HG02885 (cell line): ENCODE data around the gene RBX1.
"Not testable (repeated sequence)": the region's sequence is repeated elsewhere in the genome, so short reads cannot be mapped to it uniquely, and the experiment has no call there.

ENCODE experiments used
- ATAC-seq: cut with Tn5 transposase; IDR thresholded peaks from one replicate; pipeline ENCODE4 v1.9.1; 2021; ENCODE audit warnings: mild to moderate bottlenecking; ENCODE audit not compliant: unreplicated experiment, poor library complexity

RBX1 gene

DNA sequence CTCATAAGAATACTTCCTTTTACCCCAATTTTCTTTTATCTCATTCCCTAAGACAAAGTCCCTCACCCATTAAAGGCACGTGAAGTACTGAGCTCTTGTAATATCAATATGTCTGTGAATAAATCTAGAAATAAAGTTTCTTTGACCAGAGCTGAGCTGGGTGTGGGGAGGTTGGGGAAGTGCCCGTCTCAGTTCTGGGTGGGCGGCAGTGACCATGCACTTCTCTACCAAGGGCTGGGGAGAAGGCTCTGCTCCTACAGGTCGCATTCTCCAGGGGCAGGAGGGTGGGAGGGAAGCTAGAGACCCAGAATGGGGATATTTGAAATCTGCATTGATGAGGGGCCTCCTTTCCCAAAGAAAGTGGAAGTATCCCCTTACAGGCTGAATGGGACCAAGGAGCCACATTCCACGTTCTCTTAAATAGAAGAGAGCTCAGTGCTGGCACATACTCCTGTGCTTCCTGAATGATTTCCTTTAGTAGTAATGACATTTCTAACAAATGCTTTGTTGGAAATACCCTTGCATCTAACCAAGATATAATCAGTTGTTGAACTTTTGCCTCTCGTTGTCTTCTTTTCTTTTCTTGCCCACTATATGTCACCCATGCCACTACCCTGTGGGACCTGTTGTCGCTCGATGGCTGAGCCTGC is 16.1 kb downstream of the RBX1 start:
- no peak for ATAC-seq

- no peak for ATAC-seq
These were observed 21.4 kb downstream of the RBX1 start for GRCh38 chr22:40972587-40972986.

GRCh38 chr22:40973144-40973543 is 22.0 kb downstream of the RBX1 start:
- no peak for ATAC-seq

DNA sequence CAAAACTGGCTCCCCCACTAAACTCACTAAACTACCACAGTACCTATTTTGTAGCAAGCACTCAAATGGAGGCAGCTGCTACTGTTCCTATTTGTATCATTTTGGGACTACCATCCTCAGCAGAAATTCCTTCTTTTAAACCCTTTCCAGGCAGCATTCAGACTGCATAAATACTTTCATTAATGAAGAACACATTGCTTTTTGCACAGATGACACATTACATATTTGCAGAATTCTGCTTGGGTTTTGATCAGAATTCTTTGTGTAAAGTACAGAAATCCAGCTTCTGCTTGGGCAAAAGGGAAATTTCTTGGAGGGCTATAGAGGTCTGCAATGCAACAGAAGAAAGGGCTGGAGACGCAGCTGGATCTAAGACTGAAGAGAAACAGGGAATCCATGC is 24.2 kb downstream of the RBX1 start:
- ATAC-seq = no peak

DNA sequence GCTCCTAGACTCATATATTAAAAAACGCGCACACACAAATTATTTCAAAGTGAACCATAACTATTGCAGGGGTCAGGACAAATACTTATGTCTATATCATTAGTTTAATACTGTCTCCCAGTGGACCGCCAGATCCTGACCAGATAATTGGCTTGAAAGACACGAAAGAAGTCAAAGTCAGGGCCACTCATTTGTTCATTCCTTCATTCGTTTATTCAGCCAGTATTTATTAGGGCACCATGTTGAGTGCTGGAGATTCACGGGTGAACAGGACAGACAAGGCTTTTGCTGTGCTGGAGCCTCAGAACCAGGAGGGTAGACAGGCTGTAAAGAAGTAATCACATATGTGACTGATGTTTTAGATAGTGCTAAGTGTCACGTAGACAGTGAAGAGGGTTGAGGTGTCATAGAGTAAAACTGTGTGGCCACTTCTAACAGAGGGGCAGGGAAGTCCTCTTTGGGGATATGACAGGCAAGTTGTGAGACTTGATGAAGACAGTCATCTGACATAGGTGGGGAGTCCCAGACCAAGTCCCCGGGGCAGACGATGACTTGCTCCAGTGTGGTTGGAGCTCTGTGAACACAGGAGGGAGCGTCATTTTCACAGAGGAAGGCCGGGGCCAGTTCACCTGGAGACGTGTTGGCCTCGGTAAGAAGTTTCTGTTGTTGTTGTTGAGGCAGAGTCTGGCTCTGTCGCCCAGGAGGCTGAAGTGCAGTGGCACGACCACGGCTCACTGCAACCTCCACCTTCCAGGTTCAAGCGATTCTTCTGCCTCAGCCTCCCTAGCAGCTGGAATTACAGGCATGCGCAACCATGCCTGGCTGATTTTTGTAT is 25.9 kb downstream of the RBX1 start:
- no peak for ATAC-seq

- no peak for ATAC-seq
These were observed 28.0 kb downstream of the RBX1 start for GRCh38 chr22:40979198-40979597.

DNA sequence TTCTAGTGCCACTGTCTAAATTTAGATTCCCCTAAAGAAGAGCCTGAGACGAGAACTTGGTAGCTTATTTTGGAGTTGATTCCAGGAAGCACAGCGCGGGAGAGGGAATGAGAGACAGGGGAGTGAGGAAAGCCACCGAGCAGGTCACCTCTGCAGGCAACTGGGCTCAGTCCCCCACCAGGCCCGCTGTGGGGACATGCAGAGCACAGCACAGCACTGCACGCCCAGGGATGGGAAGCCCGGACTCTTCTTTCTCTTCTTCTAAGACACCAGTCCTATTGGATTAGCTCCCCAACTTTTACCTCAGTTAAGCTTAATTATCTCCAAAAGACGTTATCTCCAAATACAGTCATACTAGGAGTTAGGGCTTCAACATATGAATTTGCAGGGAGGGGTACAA is 28.7 kb downstream of the RBX1 start:
- no peak for ATAC-seq

GRCh38 chr22:40982482-40983385 is 31.6 kb downstream of the RBX1 start:
- no peak for ATAC-seq

DNA sequence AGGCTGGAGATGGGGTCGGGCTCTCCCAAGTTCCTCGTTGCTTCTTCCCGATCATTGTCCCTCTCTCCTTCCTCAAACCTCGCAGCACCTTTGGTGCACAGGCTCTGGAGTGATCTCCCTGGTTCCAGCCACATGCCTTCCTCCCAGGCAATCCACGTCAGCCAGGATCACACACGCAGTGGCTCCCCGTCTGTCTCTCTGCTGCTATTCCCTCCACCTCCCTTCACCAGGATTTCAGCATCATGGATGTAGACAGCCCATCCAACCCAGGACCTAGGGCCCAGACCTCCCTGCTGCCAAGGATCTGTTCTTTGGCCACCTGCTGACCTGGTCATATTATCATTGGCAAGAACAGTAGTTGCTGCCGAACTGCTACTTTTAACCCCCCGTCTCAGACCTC is 40.1 kb downstream of the RBX1 start:
- ATAC-seq = no peak

- no peak for ATAC-seq
These were observed 44.6 kb downstream of the RBX1 start for GRCh38 chr22:40995821-40996220.

DNA sequence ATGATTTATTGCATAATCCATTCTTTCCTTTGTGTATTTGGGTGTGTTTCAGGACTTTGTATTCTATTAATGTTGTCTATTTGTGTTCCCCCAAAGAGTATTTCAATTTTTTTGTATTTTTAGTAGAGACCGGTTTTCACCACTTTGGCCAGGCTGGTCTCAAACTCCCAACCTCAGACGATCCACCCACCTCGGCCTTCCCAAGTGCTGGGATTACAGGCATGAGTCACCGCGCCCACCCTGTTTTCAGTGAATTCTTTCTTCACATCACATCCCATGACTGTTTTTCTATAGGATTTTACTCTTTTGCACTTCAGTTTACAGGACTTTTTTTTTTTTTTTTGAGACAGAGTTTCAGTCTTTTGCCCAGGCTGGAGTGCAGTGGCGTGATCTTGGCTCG is 46.3 kb downstream of the RBX1 start:
- ATAC-seq = no peak

GRCh38 chr22:41000040-41000565 is 48.9 kb downstream of the RBX1 start:
- no peak for ATAC-seq

DNA sequence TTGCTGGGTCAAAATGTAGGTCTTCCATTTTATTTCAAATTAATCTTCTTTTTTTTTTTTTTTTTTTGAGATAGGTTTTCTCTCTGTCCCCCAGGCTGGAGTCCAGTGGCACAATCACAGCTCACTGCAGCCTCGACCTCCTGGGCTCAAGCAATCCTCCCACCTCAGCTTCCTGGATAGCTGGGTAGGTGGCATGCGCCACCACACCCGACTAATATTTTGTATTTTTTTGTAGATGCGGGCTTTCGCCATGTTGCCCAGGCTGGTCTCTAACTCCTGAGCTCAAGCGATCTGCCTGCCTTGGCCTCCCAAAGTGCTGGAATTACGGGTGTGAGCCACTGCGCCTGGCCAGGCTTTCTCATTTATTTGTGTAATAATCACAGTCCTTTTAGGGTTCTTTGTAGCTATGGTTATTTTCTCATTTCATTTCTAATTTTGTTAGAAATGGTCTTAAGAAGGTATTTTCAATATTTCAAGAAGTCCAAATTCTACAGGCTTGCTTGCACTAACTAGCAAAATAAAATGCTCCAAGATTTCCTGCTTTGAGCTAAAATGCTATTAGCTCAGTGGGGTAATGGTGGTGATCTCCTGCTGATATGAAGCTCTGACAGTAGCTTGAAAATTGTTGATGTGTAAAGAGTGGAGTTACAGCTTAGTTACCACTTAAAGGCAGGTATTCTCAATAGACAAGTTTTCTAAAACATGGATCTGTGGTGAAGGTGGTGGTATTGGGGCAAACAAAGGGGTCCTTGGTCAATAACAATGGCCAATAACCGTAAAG is 50.0 kb downstream of the RBX1 start:
- ATAC-seq = no peak

DNA sequence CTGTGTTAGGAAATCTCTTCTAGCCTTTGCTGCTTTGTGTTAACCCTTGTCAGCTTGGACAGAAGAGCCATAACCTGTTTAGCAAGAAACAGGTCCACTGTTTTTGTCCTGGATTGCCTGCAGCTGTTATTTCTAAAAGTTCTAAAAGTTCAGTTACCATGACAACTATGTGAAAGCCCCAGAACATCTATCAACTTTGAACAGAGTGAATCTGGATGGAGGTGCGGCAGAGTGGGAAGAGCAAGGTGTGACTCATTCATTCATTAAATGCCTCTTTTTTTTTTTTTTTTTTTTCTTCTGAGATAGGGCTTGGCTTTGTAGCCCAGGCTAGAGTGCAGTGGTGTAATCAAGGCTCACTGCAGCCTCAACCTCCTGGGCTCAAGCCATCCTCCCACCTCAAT is 50.5 kb downstream of the RBX1 start:
- ATAC-seq = no peak

GRCh38 chr22:41002386-41002785 is 51.2 kb downstream of the RBX1 start:
- ATAC-seq = not testable (repeated sequence)

GRCh38 chr22:41003066-41003465 is 51.9 kb downstream of the RBX1 start:
- ATAC-seq = no peak

GRCh38 chr22:41003976-41004375 is 52.8 kb downstream of the RBX1 start:
- no peak for ATAC-seq

- no peak for ATAC-seq
These were observed 58.2 kb downstream of the RBX1 start for GRCh38 chr22:41009222-41009948.

DNA sequence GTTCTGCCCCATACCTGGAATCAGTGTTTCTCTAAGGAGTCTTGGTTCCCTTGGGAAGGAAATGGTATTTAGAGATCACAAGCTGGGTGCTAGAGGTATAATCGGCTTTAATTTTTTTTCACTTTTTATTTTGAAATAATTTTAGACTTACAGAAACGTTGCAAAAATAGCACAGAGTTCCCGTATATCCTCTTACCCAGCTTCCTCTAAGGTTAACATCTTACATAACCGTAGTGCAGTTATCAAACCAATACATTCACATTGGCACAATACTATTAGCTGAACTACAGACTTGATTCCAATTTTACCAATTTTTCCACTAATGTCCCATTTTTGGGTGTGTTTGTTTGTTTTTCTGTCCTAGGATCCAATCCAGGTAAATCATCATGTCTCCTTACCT is 63.8 kb downstream of the RBX1 start:
- no peak for ATAC-seq
